Panc1 (cell line): ENCODE data around the gene C16orf86. TPM values are rescaled to one million over a fixed set of nuclear protein-coding genes. Genes with fewer than 3 reads are reported as not detected.

Experiments used
- ATAC-seq: fragments of 200-7000 bp; cut with Tn5 transposase; 2 replicates; pipeline ENCODE4 v1.9.1; 2020; ENCODE audit warnings: mild to moderate bottlenecking, moderate library complexity
- BruUV-seq: library from RNA; stranded (reverse); fragments of 400-500 nt; replicated peaks from 2 replicates; lab custom pipeline; 2021; lab: Mats Ljungman, UMichigan
- CTCF ChIA-PET: fragments of 300-600 bp; sonication (Branson Sonifier 250); formaldehyde crosslinking; loops from one replicate; lab custom pipeline; 2022; ENCODE audit warnings: antibody characterized with exemption; lab: Charles Lee
- POLR2A ChIA-PET: fragments of 300-600 bp; sonication (Branson Sonifier 250); formaldehyde crosslinking; loops from one replicate; lab custom pipeline; 2022; ENCODE audit warnings: antibody characterized with exemption; lab: Charles Lee
- DNase-seq: peaks from one replicate; pipeline ENCODE4 v3.0.0-alpha.2; 2010; ENCODE audit warnings: low read depth, low spot score
- H3K27ac ChIP-seq: 2 replicates; pipeline ENCODE4 v1.5.1; 2011; ENCODE audit warnings: mild to moderate bottlenecking, low read length, inconsistent platforms
- H3K27me3 ChIP-seq: fragments of 200-500 bp; sonication (Bioruptor generic); 2 replicates; pipeline ENCODE4 v1.6.0; 2014; ENCODE audit warnings: low read length, inconsistent platforms; ENCODE audit not compliant: control insufficient read depth, insufficient read depth
- H3K36me3 ChIP-seq: fragments of 200-500 bp; sonication (Bioruptor generic); 2 replicates; pipeline ENCODE4 v1.5.1; 2014; ENCODE audit warnings: inconsistent platforms, mild to moderate bottlenecking, low read length, moderate library complexity; ENCODE audit not compliant: control insufficient read depth, insufficient read depth
- H3K4me1 ChIP-seq: 2 replicates; pipeline ENCODE4 v1.5.1; 2011; ENCODE audit warnings: inconsistent platforms, mild to moderate bottlenecking, low read length, moderate library complexity; ENCODE audit not compliant: control insufficient read depth, insufficient read depth
- H3K4me3 ChIP-seq, 2 experiments: 2 replicates each; pipeline ENCODE4 v1.5.1; 2011 to 2012; ENCODE audit warnings: low read depth in 2 of 2, low read length in 2 of 2, mild to moderate bottlenecking in 2 of 2, inconsistent platforms in 1 of 2, moderate library complexity in 1 of 2
- H3K9me3 ChIP-seq: fragments of 200-500 bp; sonication (Bioruptor generic); 2 replicates; pipeline ENCODE4 v1.5.1; 2014; ENCODE audit warnings: low read depth, mild to moderate bottlenecking, inconsistent platforms, low read length, moderate library complexity; ENCODE audit not compliant: control insufficient read depth, insufficient read depth
- POLR2AphosphoS5 ChIP-seq: IDR thresholded peaks from 2 replicates; pipeline ENCODE4 v1.6.1; 2012; ENCODE audit warnings: mild to moderate bottlenecking, low read depth, low read length, moderate library complexity
- SIN3A ChIP-seq: IDR thresholded peaks from 2 replicates; pipeline ENCODE4 v1.6.1; 2012; ENCODE audit warnings: low read depth, mild to moderate bottlenecking, low read length, moderate library complexity, borderline replicate concordance; ENCODE audit not compliant: insufficient read depth
- TCF7L2 ChIP-seq: IDR thresholded peaks from 2 replicates; pipeline ENCODE4 v1.6.1; 2011; ENCODE audit warnings: mild to moderate bottlenecking, low read depth, low read length, inconsistent platforms
- in situ Hi-C: cut with HindIII; loops from 2 replicates; pipeline ENCODE4 v1.10.0; 2016; ENCODE audit warnings: low sequenced_read_pairs, low pct_unique_long_range_greater_than_20kb
- intact Hi-C: fragments of 100-400 bp; cut with micrococcal nuclease; formaldehyde crosslinking; loops from one replicate; pipeline ENCODE4 v1.10.0; 2022; ENCODE audit not compliant: unreplicated experiment
- total RNA-seq: library from RNA; stranded (reverse); gene quantifications from one replicate; pipeline ENCODE4 v1.2.1, GENCODE V29; 2021; ENCODE audit not compliant: unreplicated experiment
- TF ChIP-seq, protein P1 (sequence below), 2 experiments: IDR thresholded peaks; 2 replicates each; pipeline ENCODE4 v1.6.1; 2011 to 2012; ENCODE audit warnings: low read depth in 2 of 2, control low read depth in 1 of 2, low read length in 1 of 2, mild to moderate bottlenecking in 1 of 2, moderate library complexity in 1 of 2; ENCODE audit not compliant: insufficient read depth in 1 of 2
- TF ChIP-seq, protein P2 (sequence below): fragments of 450-650 bp; IDR thresholded peaks from 2 replicates; pipeline ENCODE4 v1.5.1; 2017; ENCODE audit warnings: mild to moderate bottlenecking

C16orf86 gene
- total RNA-seq, 1 experiment from 2014 or later, result 0.80 TPM

DNA sequence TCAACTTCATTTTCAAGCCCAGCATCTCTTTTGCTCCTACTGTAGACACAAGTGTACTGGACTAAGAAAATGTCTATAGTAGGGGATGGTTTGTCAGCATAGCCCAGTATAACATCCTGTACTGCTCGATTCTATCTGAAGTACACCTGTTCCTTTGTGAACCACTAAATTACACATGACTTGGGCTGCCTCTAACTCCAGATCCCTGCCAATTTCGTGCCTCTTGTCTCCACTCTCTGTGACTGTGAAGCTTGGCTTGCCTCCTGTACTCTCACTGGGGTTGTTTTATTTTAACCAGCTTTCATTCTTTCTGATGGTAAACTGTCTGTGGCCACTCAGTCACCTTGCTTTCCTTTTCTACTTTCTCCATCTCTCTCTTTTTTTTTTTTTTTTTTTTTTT is 28.0 kb downstream of the C16orf86 start:
- ChIA-PET CTCF (no interaction called here), POLR2A (no interaction called here)
- TF ChIP-seq POLR2AphosphoS5 (no peak), SIN3A (no peak), TCF7L2 (no peak)
- TF ChIP-seq, protein P1, sequence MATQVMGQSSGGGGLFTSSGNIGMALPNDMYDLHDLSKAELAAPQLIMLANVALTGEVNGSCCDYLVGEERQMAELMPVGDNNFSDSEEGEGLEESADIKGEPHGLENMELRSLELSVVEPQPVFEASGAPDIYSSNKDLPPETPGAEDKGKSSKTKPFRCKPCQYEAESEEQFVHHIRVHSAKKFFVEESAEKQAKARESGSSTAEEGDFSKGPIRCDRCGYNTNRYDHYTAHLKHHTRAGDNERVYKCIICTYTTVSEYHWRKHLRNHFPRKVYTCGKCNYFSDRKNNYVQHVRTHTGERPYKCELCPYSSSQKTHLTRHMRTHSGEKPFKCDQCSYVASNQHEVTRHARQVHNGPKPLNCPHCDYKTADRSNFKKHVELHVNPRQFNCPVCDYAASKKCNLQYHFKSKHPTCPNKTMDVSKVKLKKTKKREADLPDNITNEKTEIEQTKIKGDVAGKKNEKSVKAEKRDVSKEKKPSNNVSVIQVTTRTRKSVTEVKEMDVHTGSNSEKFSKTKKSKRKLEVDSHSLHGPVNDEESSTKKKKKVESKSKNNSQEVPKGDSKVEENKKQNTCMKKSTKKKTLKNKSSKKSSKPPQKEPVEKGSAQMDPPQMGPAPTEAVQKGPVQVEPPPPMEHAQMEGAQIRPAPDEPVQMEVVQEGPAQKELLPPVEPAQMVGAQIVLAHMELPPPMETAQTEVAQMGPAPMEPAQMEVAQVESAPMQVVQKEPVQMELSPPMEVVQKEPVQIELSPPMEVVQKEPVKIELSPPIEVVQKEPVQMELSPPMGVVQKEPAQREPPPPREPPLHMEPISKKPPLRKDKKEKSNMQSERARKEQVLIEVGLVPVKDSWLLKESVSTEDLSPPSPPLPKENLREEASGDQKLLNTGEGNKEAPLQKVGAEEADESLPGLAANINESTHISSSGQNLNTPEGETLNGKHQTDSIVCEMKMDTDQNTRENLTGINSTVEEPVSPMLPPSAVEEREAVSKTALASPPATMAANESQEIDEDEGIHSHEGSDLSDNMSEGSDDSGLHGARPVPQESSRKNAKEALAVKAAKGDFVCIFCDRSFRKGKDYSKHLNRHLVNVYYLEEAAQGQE (IDR thresholded peaks at IDR 0.05; ENCODE audit: insufficient read depth in 1 of 2, low read depth in 2 of 2, low read length in 1 of 2), result no peak
- TF ChIP-seq, protein P2, sequence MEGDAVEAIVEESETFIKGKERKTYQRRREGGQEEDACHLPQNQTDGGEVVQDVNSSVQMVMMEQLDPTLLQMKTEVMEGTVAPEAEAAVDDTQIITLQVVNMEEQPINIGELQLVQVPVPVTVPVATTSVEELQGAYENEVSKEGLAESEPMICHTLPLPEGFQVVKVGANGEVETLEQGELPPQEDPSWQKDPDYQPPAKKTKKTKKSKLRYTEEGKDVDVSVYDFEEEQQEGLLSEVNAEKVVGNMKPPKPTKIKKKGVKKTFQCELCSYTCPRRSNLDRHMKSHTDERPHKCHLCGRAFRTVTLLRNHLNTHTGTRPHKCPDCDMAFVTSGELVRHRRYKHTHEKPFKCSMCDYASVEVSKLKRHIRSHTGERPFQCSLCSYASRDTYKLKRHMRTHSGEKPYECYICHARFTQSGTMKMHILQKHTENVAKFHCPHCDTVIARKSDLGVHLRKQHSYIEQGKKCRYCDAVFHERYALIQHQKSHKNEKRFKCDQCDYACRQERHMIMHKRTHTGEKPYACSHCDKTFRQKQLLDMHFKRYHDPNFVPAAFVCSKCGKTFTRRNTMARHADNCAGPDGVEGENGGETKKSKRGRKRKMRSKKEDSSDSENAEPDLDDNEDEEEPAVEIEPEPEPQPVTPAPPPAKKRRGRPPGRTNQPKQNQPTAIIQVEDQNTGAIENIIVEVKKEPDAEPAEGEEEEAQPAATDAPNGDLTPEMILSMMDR, result no peak
- H3K4me1 ChIP-seq, result no peaks in the 10 kb centered on the region
- no peaks in the 10 kb centered on the region for H3K9me3 ChIP-seq
- intact Hi-C loops (no loop called here), in situ Hi-C loops (no loop called here)
- no peak for ATAC-seq
- H3K27ac ChIP-seq, result no peak overlapping the region
- no peak overlapping the region for H3K4me3 ChIP-seq
- no TSS peak for BruUV-seq
- H3K36me3 ChIP-seq, result no peaks in the 10 kb centered on the region
- H3K27me3 ChIP-seq, result no peaks in the 10 kb centered on the region
- no peak for DNase-seq

DNA sequence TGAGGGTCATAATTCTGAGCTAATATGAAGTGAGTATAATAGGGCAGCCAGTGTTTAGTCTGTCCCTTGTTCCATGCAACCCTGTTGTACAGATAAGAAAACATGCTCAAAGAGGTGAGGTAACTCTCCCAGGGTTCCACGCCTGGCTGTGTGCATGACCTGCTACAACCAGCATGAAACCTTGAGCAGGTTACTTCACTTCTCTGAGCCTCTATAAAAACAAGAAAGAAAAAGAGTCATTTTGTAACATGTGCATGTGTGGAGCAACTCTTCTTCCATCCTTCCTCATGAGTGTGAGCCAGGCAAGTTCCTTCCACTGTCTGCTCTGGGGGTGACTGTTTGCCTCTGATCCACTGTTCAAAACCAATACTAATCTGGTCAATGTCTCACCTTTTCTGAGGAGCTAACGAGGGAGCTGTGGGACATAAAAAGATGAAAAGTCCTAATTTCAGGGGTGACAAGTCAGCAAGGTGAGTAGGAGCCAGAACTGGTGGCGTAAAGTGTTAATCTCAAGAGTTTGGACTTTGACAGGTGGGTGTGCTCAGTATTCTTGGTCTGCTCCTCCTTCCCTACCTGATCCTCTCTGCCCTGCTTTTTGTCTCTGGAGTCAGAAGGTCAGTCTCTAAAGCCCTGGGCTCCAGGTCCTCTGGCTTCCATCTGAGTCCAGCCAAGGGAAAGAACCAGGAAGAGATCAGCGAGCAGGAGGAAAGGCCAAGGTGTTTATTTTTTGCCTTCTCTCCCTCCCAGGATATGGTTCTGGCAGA is 31.0 kb downstream of the C16orf86 start:
- in situ Hi-C loops, result no loop called here
- ATAC-seq (no peak), DNase-seq (no peak)
- intact Hi-C loops, result no loop called here
- Histone ChIP-seq H3K36me3 (no peaks in the 10 kb centered on the region), H3K4me1 (no peaks in the 10 kb centered on the region), H3K27me3 (no peaks in the 10 kb centered on the region), H3K9me3 (no peaks in the 10 kb centered on the region), H3K4me3 (no peak overlapping the region), H3K27ac (no peak overlapping the region)
- TF ChIP-seq POLR2AphosphoS5 (no peak), TCF7L2 (no peak), SIN3A (no peak)
- TF ChIP-seq, protein P1 (IDR thresholded peaks at IDR 0.05; ENCODE audit: insufficient read depth in 1 of 2, low read depth in 2 of 2, low read length in 1 of 2), result no peak
- TF ChIP-seq, protein P2, result no peak
- BruUV-seq, result no TSS peak
- ChIA-PET CTCF (no interaction called here), POLR2A (no interaction called here)
